BLaER1 treated with 17β-estradiol and CSF1 and Interleukin-3, amounts not matched to agents 10 nM and 100 nM (cell line): ENCODE measurements around the gene OR10AD1.
A peak's percentile ranks its signal among the peaks of the same experiment; 100 is the strongest.
"Not testable (repeated sequence)": the region's sequence is repeated elsewhere in the genome, so short reads cannot be mapped to it uniquely, and the experiment has no call there.

Experiments used
- H3K27ac ChIP-seq, 11 experiments: shearing (Covaris generic); formaldehyde crosslinking; 2 replicates each; pipeline ENCODE4 v1.8.1; 2022
- H3K27me3 ChIP-seq, 11 experiments: shearing (Covaris generic); formaldehyde crosslinking; 2 replicates each; pipeline ENCODE4 v1.8.1; 2022
- H3K36me3 ChIP-seq, 11 experiments: shearing (Covaris generic); formaldehyde crosslinking; 2 replicates each; pipeline ENCODE4 v1.8.1; 2022
- H3K4me1 ChIP-seq, 10 experiments: shearing (Covaris generic); formaldehyde crosslinking; 2 replicates each; pipeline ENCODE4 v1.8.1; 2022
- H3K4me2 ChIP-seq, 11 experiments: shearing (Covaris generic); formaldehyde crosslinking; 2 replicates each; pipeline ENCODE4 v1.8.1; 2022
- H3K4me3 ChIP-seq, 10 experiments: shearing (Covaris generic); formaldehyde crosslinking; 2 replicates each; pipeline ENCODE4 v1.8.1; 2022
- H3K9ac ChIP-seq, 11 experiments: shearing (Covaris generic); formaldehyde crosslinking; 2 replicates each; pipeline ENCODE4 v1.8.1; 2022
- H3K9me3 ChIP-seq, 11 experiments: shearing (Covaris generic); formaldehyde crosslinking; replicated peaks in 1 of 11; 2 replicates each; pipeline ENCODE4 v1.8.1; 2022
- H4K20me1 ChIP-seq, 11 experiments: shearing (Covaris generic); formaldehyde crosslinking; 2 replicates each; pipeline ENCODE4 v1.8.1; 2022
- Cebpa-rat ChIP-seq, 11 experiments: shearing (Covaris generic); IDR thresholded peaks; 2 replicates each; pipeline ENCODE4 v1.8.1; 2022

The OR10AD1 gene

DNA sequence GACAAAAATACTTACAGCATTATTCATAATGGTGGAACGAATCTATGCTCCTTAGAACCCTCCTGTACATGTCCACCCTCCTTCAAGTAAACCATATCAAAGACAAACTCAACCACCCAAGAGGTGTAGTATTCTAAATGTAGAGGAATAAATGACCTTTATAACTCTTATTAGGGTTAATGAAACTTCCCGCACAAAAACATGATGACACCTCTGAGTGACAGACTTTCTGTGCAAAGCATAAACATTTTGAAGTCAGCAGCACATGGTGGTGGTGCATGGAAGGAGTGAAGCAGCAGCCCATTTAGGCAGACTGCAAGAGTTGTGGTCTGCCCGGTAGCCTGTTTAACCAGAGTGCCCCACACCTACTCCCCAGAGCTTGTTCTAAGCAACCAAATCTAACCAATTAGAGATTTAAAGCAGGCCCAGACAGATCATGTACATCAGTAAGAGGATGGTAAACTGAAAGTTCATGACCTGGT, 45.2 kb downstream of the OR10AD1 start:
- peak overlapping the region; percentile 71 to 99 (median 93) for H3K4me2 ChIP-seq
- no peak for TF ChIP-seq Cebpa-rat (IDR thresholded peaks at IDR 0.05)
- peaks cover 5 to 20% (median 9%) of the 10 kb centered on the region in 11 experiments; a peak in 19 of 22 replicates for H3K36me3 ChIP-seq
- no peaks in the 10 kb centered on the region; a peak in 1 of 22 replicates for H4K20me1 ChIP-seq
- no peaks in the 10 kb centered on the region for H3K27me3 ChIP-seq
- H3K9ac ChIP-seq: peak overlapping the region in 10 of 11 experiments; percentile 73 to 88 (median 82); a peak in 19 of 22 replicates
- H3K9me3 ChIP-seq: no peaks in the 10 kb centered on the region
- H3K27ac ChIP-seq: peak overlapping the region; percentile 46 to 87 (median 72); a peak in 18 of 22 replicates
- H3K4me1 ChIP-seq: peaks cover 8 to 31% (median 17%) of the 10 kb centered on the region in 10 experiments
- peak overlapping the region; percentile 68 to 95 (median 82) for H3K4me3 ChIP-seq

- Histone ChIP-seq H3K27ac (peak within 1 kb of the TSS; percentile 66 to 87 (median 73)), H3K4me2 (peak within 1 kb of the TSS; percentile 71 to 99 (median 93)), H3K4me1 (peaks cover 8 to 38% (median 18%) of the 10 kb centered on the region in 10 experiments), H3K9me3 (no peaks in the 10 kb centered on the region), H3K36me3 (peaks cover 12 to 27% (median 16%) of the 10 kb centered on the region in 11 experiments; a peak in 21 of 22 replicates), H4K20me1 (peaks cover 0 to 4% (median 0%) of the 10 kb centered on the region in 11 experiments; a peak in 2 of 22 replicates), H3K9ac (peak within 1 kb of the TSS; percentile 73 to 88 (median 83)), H3K4me3 (peak within 1 kb of the TSS; percentile 68 to 95 (median 82)), H3K27me3 (no peaks in the 10 kb centered on the region)
- TF ChIP-seq Cebpa-rat (IDR thresholded peaks at IDR 0.05): no peak
Measured at GRCh38 chr12:48157018-48157888, 45.8 kb downstream of the OR10AD1 start, which contains the start of gene ASB8. Gene ASB8, minus strand, starts transcription at chr12:48157515. Its CDS starts 4,019 bp downstream, at chr12:48153496.

DNA sequence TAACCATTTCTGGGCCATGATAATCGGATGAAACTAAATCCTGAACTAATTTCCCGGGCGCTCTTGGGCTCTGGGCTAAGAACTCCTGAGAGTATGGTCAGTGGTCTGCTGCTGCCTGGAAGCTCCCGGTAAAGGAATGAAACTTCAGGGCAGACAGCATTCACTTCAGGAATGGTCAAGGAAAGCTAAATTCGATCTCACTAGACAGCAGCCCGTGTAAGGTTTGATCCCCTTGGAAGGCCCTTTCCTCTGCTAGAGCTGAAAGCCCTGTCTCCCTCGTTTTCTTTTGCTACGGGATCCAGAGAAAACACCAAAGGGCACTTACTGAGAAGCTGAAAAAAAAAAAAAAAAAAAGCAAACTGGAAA, 46.5 kb downstream of the OR10AD1 start:
- TF ChIP-seq Cebpa-rat (IDR thresholded peaks at IDR 0.05): no peak
- H3K4me3 ChIP-seq: peak overlapping the region; percentile 68 to 95 (median 82)
- H3K4me2 ChIP-seq: peak overlapping the region; percentile 71 to 99 (median 93)
- H3K36me3 ChIP-seq: peaks cover 18 to 33% (median 21%) of the 10 kb centered on the region in 11 experiments
- H3K9ac ChIP-seq: peak overlapping the region; percentile 73 to 88 (median 83)
- peaks cover 8 to 44% (median 18%) of the 10 kb centered on the region in 10 experiments for H3K4me1 ChIP-seq
- H4K20me1 ChIP-seq: peaks cover 0 to 7% (median 0%) of the 10 kb centered on the region in 11 experiments; a peak in 2 of 22 replicates
- peak overlapping the region; percentile 66 to 87 (median 73); a peak in 19 of 22 replicates for H3K27ac ChIP-seq
- H3K9me3 ChIP-seq: no peaks in the 10 kb centered on the region
- no peaks in the 10 kb centered on the region for H3K27me3 ChIP-seq

- H3K9me3 ChIP-seq, H3K27me3 ChIP-seq, H3K27ac ChIP-seq, H3K4me3 ChIP-seq, H3K9ac ChIP-seq: not testable (repeated sequence)
- H3K36me3 ChIP-seq: peaks cover 27 to 41% (median 30%) of the 10 kb centered on the region in 11 experiments
- H4K20me1 ChIP-seq: peaks cover 0 to 16% (median 0%) of the 10 kb centered on the region in 11 experiments; a peak in 2 of 22 replicates
- H3K4me1 ChIP-seq: peaks cover 8 to 52% (median 18%) of the 10 kb centered on the region in 10 experiments
- H3K4me2 ChIP-seq: peak overlapping the region in 10 of 11 experiments; percentile 71 to 99 (median 93); a peak in 9 of 22 replicates
Measured at GRCh38 chr12:48155786-48156185, 47.3 kb downstream of the OR10AD1 start.
